ENCODE results near the gene C2orf49.

DNA sequence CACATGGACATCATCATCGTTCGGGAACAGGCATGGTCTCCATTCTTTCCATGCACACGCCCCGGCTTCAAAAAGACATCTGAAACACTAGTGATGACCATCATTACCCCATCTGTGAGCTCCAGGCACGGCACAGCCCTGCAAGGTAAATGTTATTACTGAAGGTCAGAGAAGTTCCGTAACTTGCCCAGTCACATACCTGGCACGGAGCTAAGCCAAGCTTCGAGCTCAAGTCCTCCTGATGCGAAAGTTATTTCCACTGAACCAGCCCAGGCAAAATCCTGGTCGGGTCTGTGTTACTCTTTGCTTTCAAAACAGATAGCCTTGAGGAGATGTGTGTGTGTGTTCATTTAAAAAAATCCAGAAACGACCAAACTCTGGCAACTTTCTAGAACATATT, 38.7 kb downstream of the C2orf49 start:
- TF ChIP-seq, protein P1, sequence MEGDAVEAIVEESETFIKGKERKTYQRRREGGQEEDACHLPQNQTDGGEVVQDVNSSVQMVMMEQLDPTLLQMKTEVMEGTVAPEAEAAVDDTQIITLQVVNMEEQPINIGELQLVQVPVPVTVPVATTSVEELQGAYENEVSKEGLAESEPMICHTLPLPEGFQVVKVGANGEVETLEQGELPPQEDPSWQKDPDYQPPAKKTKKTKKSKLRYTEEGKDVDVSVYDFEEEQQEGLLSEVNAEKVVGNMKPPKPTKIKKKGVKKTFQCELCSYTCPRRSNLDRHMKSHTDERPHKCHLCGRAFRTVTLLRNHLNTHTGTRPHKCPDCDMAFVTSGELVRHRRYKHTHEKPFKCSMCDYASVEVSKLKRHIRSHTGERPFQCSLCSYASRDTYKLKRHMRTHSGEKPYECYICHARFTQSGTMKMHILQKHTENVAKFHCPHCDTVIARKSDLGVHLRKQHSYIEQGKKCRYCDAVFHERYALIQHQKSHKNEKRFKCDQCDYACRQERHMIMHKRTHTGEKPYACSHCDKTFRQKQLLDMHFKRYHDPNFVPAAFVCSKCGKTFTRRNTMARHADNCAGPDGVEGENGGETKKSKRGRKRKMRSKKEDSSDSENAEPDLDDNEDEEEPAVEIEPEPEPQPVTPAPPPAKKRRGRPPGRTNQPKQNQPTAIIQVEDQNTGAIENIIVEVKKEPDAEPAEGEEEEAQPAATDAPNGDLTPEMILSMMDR (conservative IDR thresholded peaks at IDR 0.05 in 1 of 2, IDR thresholded peaks at IDR 0.05 in 1 of 2; ENCODE audit: extremely low read depth in 1 of 2, insufficient read depth in 1 of 2, low read depth in 1 of 2, low read length in 2 of 2) = no peak
- TF ChIP-seq EZH2 (IDR thresholded peaks at IDR 0.05; ENCODE audit: borderline replicate concordance, low read length) = no peak
